Fibroblast of lung (primary cell): Measurements from ENCODE around the gene PPP1R13B.

ENCODE experiments used
- CTCF ChIP-seq, 2 donors: IDR thresholded peaks in 1 of 2; conservative IDR thresholded peaks in 1 of 2; 1 replicate in 1 of 2; 2 replicates in 1 of 2; pipeline ENCODE4 v1.5.1; 2011 to 2012; ENCODE audit warnings: low read length in 2 of 2, control low read depth in 1 of 2, inconsistent platforms in 1 of 2, low read depth in 1 of 2, mild to moderate bottlenecking in 1 of 2
- EZH2 ChIP-seq: IDR thresholded peaks from 2 replicates; pipeline ENCODE4 v1.5.1; 2012; ENCODE audit warnings: low read length, control low read depth, mild to moderate bottlenecking; ENCODE audit errors: missing control alignments

DNA sequence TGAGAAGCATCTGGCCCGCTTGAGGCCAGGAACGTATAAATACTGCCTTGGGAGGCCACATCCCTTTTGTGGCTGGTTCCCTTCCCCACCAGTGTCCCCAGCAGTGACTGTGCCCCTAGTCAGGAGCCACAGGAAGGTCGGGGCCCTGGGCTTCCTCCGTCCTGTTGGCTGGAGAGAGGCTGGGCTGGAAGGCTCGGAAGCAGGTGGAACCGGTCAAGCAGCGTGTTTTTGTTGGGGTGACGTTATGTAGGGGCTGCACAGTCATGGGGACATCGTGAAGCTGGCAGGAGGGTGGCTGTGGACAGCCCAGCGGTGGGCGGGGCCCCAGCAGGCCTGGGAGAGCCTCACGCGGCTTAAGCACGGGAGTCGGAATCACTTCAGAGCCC is 142.3 kb downstream of the PPP1R13B start:
- TF ChIP-seq CTCF (conservative IDR thresholded peaks at IDR 0.05 in 1 of 2, IDR thresholded peaks at IDR 0.05 in 1 of 2; ENCODE audit: low read depth in 1 of 2, low read length in 2 of 2) = no peak
- no peak for TF ChIP-seq EZH2
